PC-9 (cell line): Measurements from ENCODE around the gene RABGGTA. TPM values are rescaled to one million over a fixed set of nuclear protein-coding genes. Genes with fewer than 3 reads are reported as not detected.

Experiments used
- BruUV-seq: library from RNA; stranded (reverse); fragments of 400-500 nt; replicated peaks from 2 replicates; lab custom pipeline; 2021; lab: Mats Ljungman, UMichigan
- CTCF ChIA-PET: fragments of 300-600 bp; sonication (Branson Sonifier 250); formaldehyde crosslinking; loops from one replicate; lab custom pipeline; 2022; ENCODE audit warnings: antibody characterized with exemption; lab: Charles Lee
- POLR2A ChIA-PET: fragments of 300-600 bp; sonication (Branson Sonifier 250); formaldehyde crosslinking; loops from one replicate; lab custom pipeline; 2022; ENCODE audit warnings: antibody characterized with exemption; ENCODE audit not compliant: unreplicated experiment; lab: Charles Lee
- DNase-seq, 2 experiments: peaks; one replicate each; pipeline versions ENCODE4 v3.0.0 to v3.0.0-alpha.2; 2015 to 2022; ENCODE audit warnings: mixed read lengths in 1 of 2
- H2AFZ ChIP-seq: fragments of 200-600 bp; sonication (generic); 2 replicates; pipeline ENCODE4 v1.8.1; 2017; ENCODE audit warnings: antibody characterized with exemption
- H3F3A ChIP-seq: fragments of 200-600 bp; sonication (generic); 2 replicates; pipeline ENCODE4 v1.8.1; 2017; ENCODE audit warnings: antibody characterized with exemption, mild to moderate bottlenecking, low read depth; ENCODE audit not compliant: insufficient read depth
- H3K27ac ChIP-seq: fragments of 200-600 bp; sonication (generic); 2 replicates; pipeline ENCODE4 v1.6.1; 2016; ENCODE audit warnings: mixed run types
- H3K27me3 ChIP-seq: fragments of 200-600 bp; sonication (generic); 2 replicates; pipeline ENCODE4 v1.6.1; 2016; ENCODE audit warnings: low read depth, mixed run types; ENCODE audit not compliant: insufficient read depth
- H3K36me3 ChIP-seq: fragments of 200-600 bp; sonication (generic); 2 replicates; pipeline ENCODE4 v1.6.1; 2016; ENCODE audit warnings: low read depth, mixed run types
- H3K4me1 ChIP-seq: fragments of 200-600 bp; sonication (generic); replicated peaks from 2 replicates; pipeline ENCODE4 v1.6.1; 2016; ENCODE audit warnings: mixed run types; ENCODE audit not compliant: insufficient read depth
- H3K4me2 ChIP-seq: fragments of 200-600 bp; sonication (generic); 2 replicates; pipeline ENCODE4 v1.6.1; 2017; ENCODE audit warnings: mixed run types
- H3K4me3 ChIP-seq: fragments of 200-600 bp; sonication (generic); 2 replicates; pipeline ENCODE4 v1.6.1; 2016; ENCODE audit warnings: mixed run types
- H3K79me2 ChIP-seq: fragments of 200-600 bp; sonication (generic); 2 replicates; pipeline ENCODE4 v1.6.1; 2017; ENCODE audit warnings: low read depth, mixed run types
- H3K9me2 ChIP-seq: fragments of 200-600 bp; sonication (generic); 2 replicates; pipeline ENCODE4 v1.8.1; 2017; ENCODE audit warnings: mild to moderate bottlenecking; ENCODE audit not compliant: insufficient read depth
- H3K9me3 ChIP-seq: fragments of 200-600 bp; sonication (generic); 2 replicates; pipeline ENCODE4 v1.8.1; 2016; ENCODE audit warnings: low read depth; ENCODE audit not compliant: insufficient read depth
- H4K20me1 ChIP-seq: fragments of 200-600 bp; sonication (generic); 2 replicates; pipeline ENCODE4 v1.8.1; 2017; ENCODE audit not compliant: insufficient read depth
- CTCF ChIP-seq: fragments of 200-600 bp; sonication (generic); conservative IDR thresholded peaks from 2 replicates; pipeline ENCODE4 v1.6.1; 2017; ENCODE audit warnings: mixed run types, antibody characterized with exemption, mild to moderate bottlenecking, moderate library complexity
- EZH2 ChIP-seq: fragments of 200-600 bp; sonication (generic); IDR thresholded peaks from 2 replicates; pipeline ENCODE4 v1.8.0; 2017; ENCODE audit warnings: antibody characterized with exemption, low read depth
- intact Hi-C: fragments of 100-400 bp; cut with micrococcal nuclease; formaldehyde crosslinking; loops from one replicate; pipeline ENCODE4 v1.10.0; 2022; ENCODE audit not compliant: unreplicated experiment
- total RNA-seq: library from RNA; stranded (reverse); gene quantifications from 2 replicates; pipeline ENCODE4 v1.2.3, GENCODE V29; 2021

RABGGTA gene
- total RNA-seq, 1 experiment from 2014 or later, result 25.2 TPM

GRCh38 chr14:24282736-24283135 is 11.3 kb upstream of the RABGGTA start:
- no peak overlapping the region for H2AFZ ChIP-seq
- H3K4me2 ChIP-seq, result no peak overlapping the region
- H3K4me3 ChIP-seq, result no peak overlapping the region
- no peaks in the 10 kb centered on the region for H3K79me2 ChIP-seq
- H3K27me3 ChIP-seq, result no peaks in the 10 kb centered on the region
- DNase-seq, result no peak
- ChIA-PET CTCF (interaction anchor here (0.6 kb wide), 1 partner anchor 13 kb away, joined by 3 read pairs; no protein-coding TSS in a partner anchor), POLR2A (no interaction called here)
- no TSS peak for BruUV-seq
- H3F3A ChIP-seq, result peaks cover 7% of the 10 kb centered on the region; the same call in 1 of the 2 replicates
- no peaks in the 10 kb centered on the region for H3K36me3 ChIP-seq
- peaks cover 8% of the 10 kb centered on the region for H3K4me1 ChIP-seq
- no peak overlapping the region for H3K27ac ChIP-seq
- H3K9me2 ChIP-seq, result no peaks in the 10 kb centered on the region
- H3K9me3 ChIP-seq, result no peaks in the 10 kb centered on the region
- no peaks in the 10 kb centered on the region for H4K20me1 ChIP-seq
- intact Hi-C loops, result no loop called here
- TF ChIP-seq CTCF, result no peak
- TF ChIP-seq EZH2, result no peak

GRCh38 chr14:24281636-24282035 is 10.2 kb upstream of the RABGGTA start:
- H3K27ac ChIP-seq, result no peak overlapping the region
- H3K27me3 ChIP-seq, result no peaks in the 10 kb centered on the region
- intact Hi-C loops, result no loop called here
- no peaks in the 10 kb centered on the region for H4K20me1 ChIP-seq
- no peaks in the 10 kb centered on the region for H3K79me2 ChIP-seq
- BruUV-seq, result no TSS peak
- ChIA-PET CTCF (no interaction called here), POLR2A (no interaction called here)
- no peak overlapping the region for H3K4me3 ChIP-seq
- H3K9me2 ChIP-seq, result no peaks in the 10 kb centered on the region
- peaks cover 8% of the 10 kb centered on the region for H3K4me1 ChIP-seq
- DNase-seq, result no peak
- no peaks in the 10 kb centered on the region for H3K9me3 ChIP-seq
- no peaks in the 10 kb centered on the region for H3K36me3 ChIP-seq
- TF ChIP-seq CTCF (no peak), EZH2 (no peak)
- H3F3A ChIP-seq, result peaks cover 7% of the 10 kb centered on the region; the same call in 1 of the 2 replicates
- H3K4me2 ChIP-seq, result no peak overlapping the region
- no peak overlapping the region for H2AFZ ChIP-seq

- Histone ChIP-seq H3K4me3 (no peak overlapping the region), H3K4me2 (no peak overlapping the region), H3K27me3 (no peaks in the 10 kb centered on the region), H3K79me2 (no peaks in the 10 kb centered on the region), H3K9me2 (no peaks in the 10 kb centered on the region), H3K36me3 (no peaks in the 10 kb centered on the region), H3F3A (peaks cover 7% of the 10 kb centered on the region; the same call in 1 of the 2 replicates), H2AFZ (no peak overlapping the region), H3K27ac (no peak overlapping the region), H3K4me1 (peaks cover 8% of the 10 kb centered on the region), H3K9me3 (no peaks in the 10 kb centered on the region), H4K20me1 (no peaks in the 10 kb centered on the region)
- intact Hi-C loops, result no loop called here
- BruUV-seq, result no TSS peak
- CTCF ChIA-PET, result interaction anchor here (0.6 kb wide), 1 partner anchor 150 kb away, joined by 3 read pairs; no protein-coding TSS in a partner anchor
- no peak for DNase-seq
- TF ChIP-seq EZH2, result no peak
- TF ChIP-seq CTCF, result no peak
- POLR2A ChIA-PET, result interaction anchor here (0.6 kb wide), 2 partner anchors 9 to 35 kb away, joined by 9 to 18 read pairs; no protein-coding TSS in a partner anchor
Measured at GRCh38 chr14:24280797-24281460, 9.5 kb upstream of the RABGGTA start.
